Body of pancreas (tissue), 4 donors: ENCODE measurements around the gene CACNA1E. TPM values are rescaled to one million over a fixed set of nuclear protein-coding genes. Genes with fewer than 3 reads are reported as not detected.

Experiments
- ATAC-seq: fragments of 150-250 bp; one replicate; pipeline ENCODE4 v1.9.1; 2016
- DNase-seq, 4 donors: peaks; one replicate each; pipeline ENCODE4 v3.0.0-alpha.2; 2019
- H3K27ac ChIP-seq, 4 donors: fragments of 200-600 bp; sonication (generic); 1 replicate in 3 of 4; 2 replicates in 1 of 4; pipeline versions ENCODE4 v1.5.1 to v1.6.1; 2016 to 2019; ENCODE audit warnings: mild to moderate bottlenecking in 1 of 4, mixed read lengths in 1 of 4, moderate library complexity in 1 of 4
- H3K27me3 ChIP-seq, 2 donors: fragments of 200-600 bp; sonication (generic); one replicate each; pipeline ENCODE4 v1.6.0; 2016; ENCODE audit warnings: mild to moderate bottlenecking in 1 of 2
- H3K36me3 ChIP-seq, 2 donors: fragments of 200-600 bp; sonication (generic); replicated peaks in 1 of 2; 2 replicates each; pipeline ENCODE4 v1.5.1; 2016; ENCODE audit warnings: low read depth in 2 of 2; ENCODE audit not compliant: insufficient read depth in 1 of 2
- H3K4me1 ChIP-seq: fragments of 200-600 bp; sonication (generic); one replicate; pipeline ENCODE4 v1.6.0; 2016
- H3K4me3 ChIP-seq, 2 donors: fragments of 200-600 bp; sonication (generic); 1 replicate in 1 of 2; 2 replicates in 1 of 2; pipeline ENCODE4 v1.5.1; 2016 to 2019
- H3K9me3 ChIP-seq, 3 donors: fragments of 200-600 bp; sonication (generic); 1 replicate in 2 of 3; 2 replicates in 1 of 3; pipeline ENCODE4 v1.5.1; 2016
- POLR2A ChIP-seq, 3 donors: fragments of 450-650 bp; IDR thresholded peaks; one replicate each; pipeline ENCODE4 v1.6.1; 2016; ENCODE audit warnings: antibody characterized with exemption in 3 of 3, mild to moderate bottlenecking in 2 of 3
- WGBS, 2 donors: methylation state at CpG; one replicate each; pipeline ENCODE4 v1.1.5; 2017; 5-methylcytosine and 5-hydroxymethylcytosine counted together
- intact Hi-C: fragments of 100-400 bp; cut with DNase I; formaldehyde crosslinking; loops from one replicate; pipeline ENCODE4 v1.15.1; 2023
- total RNA-seq, 2 donors: library from RNA; depleted of rRNA; stranded (reverse); fragments of >200 nt; gene quantifications; one replicate each; pipeline ENCODE4 v1.1.0, GENCODE V29; 2016
- TF ChIP-seq, protein P1 (sequence below), 7 experiments: fragments of 450-650 bp in 4 of 7; fragments of 200-600 bp in 3 of 7; sonication (generic) in 3 of 7; IDR thresholded peaks; one replicate each; pipeline ENCODE4 v1.5.1; 2016 to 2019; ENCODE audit warnings: antibody characterized with exemption in 7 of 7

CACNA1E gene
- total RNA-seq, 2 donors from 2014 or later: 1.0 TPM; not detected in 1

DNA sequence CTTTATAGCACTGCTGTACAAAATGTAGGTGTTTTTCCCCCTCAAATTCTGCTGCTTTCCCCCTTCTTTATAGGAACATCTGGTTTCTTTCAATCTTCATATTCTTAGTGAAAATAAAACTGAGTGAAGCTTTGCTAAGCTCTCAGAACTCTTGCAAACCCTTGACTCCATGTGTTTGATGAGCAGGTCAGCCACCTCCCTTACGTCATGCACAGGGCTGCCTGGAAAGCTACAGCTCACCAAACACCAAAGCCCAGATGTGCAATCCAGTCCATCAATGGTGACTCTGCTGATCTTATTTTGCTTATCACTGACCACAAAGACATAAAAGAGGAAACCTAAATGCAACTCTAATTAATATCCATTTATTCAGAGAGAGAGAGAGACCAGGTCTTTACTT lies 5.5 kb downstream of the CACNA1E start:
- no peak for TF ChIP-seq POLR2A (IDR thresholded peaks at IDR 0.05)
- TF ChIP-seq, protein P1, sequence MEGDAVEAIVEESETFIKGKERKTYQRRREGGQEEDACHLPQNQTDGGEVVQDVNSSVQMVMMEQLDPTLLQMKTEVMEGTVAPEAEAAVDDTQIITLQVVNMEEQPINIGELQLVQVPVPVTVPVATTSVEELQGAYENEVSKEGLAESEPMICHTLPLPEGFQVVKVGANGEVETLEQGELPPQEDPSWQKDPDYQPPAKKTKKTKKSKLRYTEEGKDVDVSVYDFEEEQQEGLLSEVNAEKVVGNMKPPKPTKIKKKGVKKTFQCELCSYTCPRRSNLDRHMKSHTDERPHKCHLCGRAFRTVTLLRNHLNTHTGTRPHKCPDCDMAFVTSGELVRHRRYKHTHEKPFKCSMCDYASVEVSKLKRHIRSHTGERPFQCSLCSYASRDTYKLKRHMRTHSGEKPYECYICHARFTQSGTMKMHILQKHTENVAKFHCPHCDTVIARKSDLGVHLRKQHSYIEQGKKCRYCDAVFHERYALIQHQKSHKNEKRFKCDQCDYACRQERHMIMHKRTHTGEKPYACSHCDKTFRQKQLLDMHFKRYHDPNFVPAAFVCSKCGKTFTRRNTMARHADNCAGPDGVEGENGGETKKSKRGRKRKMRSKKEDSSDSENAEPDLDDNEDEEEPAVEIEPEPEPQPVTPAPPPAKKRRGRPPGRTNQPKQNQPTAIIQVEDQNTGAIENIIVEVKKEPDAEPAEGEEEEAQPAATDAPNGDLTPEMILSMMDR (IDR thresholded peaks at IDR 0.05): no peak
- WGBS, 2 donors: 73 to 79% methylated on average over 1 of the region's 1 CpG
- peaks cover 0 to 6% of the 10 kb centered on the region in 2 donors for H3K27me3 ChIP-seq
- ATAC-seq: no peak
- intact Hi-C loops: no loop called here
- no peak overlapping the region for H3K27ac ChIP-seq
- peaks cover 10% of the 10 kb centered on the region for H3K4me1 ChIP-seq
- no peak overlapping the region for H3K4me3 ChIP-seq
- H3K9me3 ChIP-seq: no peaks in the 10 kb centered on the region
- DNase-seq: no peak
- no peaks in the 10 kb centered on the region for H3K36me3 ChIP-seq

DNA sequence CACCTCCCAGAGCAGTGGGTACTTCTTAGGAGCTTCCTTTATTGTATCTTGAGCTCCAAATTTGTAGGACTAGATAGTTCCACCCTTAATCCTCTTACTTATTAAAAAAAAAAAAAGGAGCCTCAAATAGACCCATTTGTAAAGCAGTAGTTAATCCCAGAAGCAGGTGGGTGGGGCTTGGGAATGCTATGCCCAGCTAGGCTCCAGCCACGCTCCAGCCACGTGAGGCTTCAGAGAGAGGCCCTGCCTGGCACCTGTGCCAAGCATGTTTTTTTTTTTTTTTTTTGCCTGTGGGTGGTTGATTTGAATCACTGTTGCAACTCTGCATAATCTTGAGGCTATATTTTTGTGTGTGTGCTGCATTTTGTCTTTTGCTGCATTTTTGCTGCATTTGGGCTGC lies 7.0 kb downstream of the CACNA1E start:
- no peak overlapping the region for H3K27ac ChIP-seq
- no peaks in the 10 kb centered on the region for H3K9me3 ChIP-seq
- peaks cover 0 to 3% of the 10 kb centered on the region in 2 donors for H3K27me3 ChIP-seq
- intact Hi-C loops: no loop called here
- no peaks in the 10 kb centered on the region for H3K36me3 ChIP-seq
- no peak overlapping the region for H3K4me3 ChIP-seq
- 22 to 34% methylated on average over 2 of the region's 2 CpGs for WGBS, 2 donors
- ATAC-seq (no peak), DNase-seq (no peak)
- no peak for TF ChIP-seq POLR2A (IDR thresholded peaks at IDR 0.05)
- H3K4me1 ChIP-seq: peaks cover 10% of the 10 kb centered on the region

GRCh38 chr1:181490740-181491712 lies 7.7 kb downstream of the CACNA1E start:
- WGBS, 2 donors: 53 to 61% methylated on average over 8 of the region's 8 CpGs
- peaks cover 2% of the 10 kb centered on the region for H3K4me1 ChIP-seq
- no peaks in the 10 kb centered on the region for H3K27me3 ChIP-seq
- ATAC-seq (no peak), DNase-seq (peak in 1 of 4 donors; percentile 22)
- intact Hi-C loops: no loop called here
- no peak for TF ChIP-seq POLR2A (IDR thresholded peaks at IDR 0.05)
- TF ChIP-seq, protein P1 (IDR thresholded peaks at IDR 0.05): no peak
- H3K4me3 ChIP-seq: no peak overlapping the region
- H3K36me3 ChIP-seq: no peaks in the 10 kb centered on the region
- no peak overlapping the region for H3K27ac ChIP-seq
- no peaks in the 10 kb centered on the region for H3K9me3 ChIP-seq

- TF ChIP-seq, protein P1 (IDR thresholded peaks at IDR 0.05): no peak
- no peak for TF ChIP-seq POLR2A (IDR thresholded peaks at IDR 0.05)
- H3K27me3 ChIP-seq: no peaks in the 10 kb centered on the region
- H3K4me1 ChIP-seq: no peaks in the 10 kb centered on the region
- H3K27ac ChIP-seq: no peak overlapping the region
- WGBS, 2 donors: 25 to 35% methylated on average over 3 of the region's 3 CpGs
- DNase-seq (no peak), ATAC-seq (no peak)
- H3K9me3 ChIP-seq: no peaks in the 10 kb centered on the region
- H3K4me3 ChIP-seq: no peak overlapping the region
- intact Hi-C loops: no loop called here
- no peaks in the 10 kb centered on the region for H3K36me3 ChIP-seq
Observed at GRCh38 chr1:181493166-181493565, 9.8 kb downstream of the CACNA1E start.

DNA sequence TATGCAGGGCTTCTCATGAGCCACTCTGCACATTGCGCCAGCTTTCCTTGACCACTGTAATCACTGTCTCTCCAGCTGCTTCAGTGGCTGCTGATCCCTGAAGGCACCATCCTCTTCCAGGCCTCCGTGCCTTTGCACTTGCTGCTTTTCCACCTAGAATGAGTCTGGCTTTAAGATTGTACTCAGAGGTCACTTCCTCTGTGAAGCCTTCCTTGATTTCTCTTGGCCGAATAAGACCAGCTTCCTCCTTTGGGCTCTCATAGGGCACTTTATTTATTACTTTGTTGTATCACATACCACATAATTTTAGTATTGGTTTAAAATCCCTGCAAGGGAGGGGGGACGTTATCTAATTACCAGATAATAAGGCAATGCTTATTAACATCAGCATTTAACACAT lies 10.6 kb downstream of the CACNA1E start:
- Histone ChIP-seq H3K27me3 (no peaks in the 10 kb centered on the region), H3K9me3 (no peaks in the 10 kb centered on the region), H3K4me1 (no peaks in the 10 kb centered on the region), H3K4me3 (no peak overlapping the region), H3K27ac (no peak overlapping the region), H3K36me3 (no peaks in the 10 kb centered on the region)
- DNase-seq: no peak
- 61 to 67% methylated on average over 4 of the region's 4 CpGs for WGBS, 2 donors
- ATAC-seq: no peak
- intact Hi-C loops: no loop called here
- no peak for TF ChIP-seq POLR2A (IDR thresholded peaks at IDR 0.05)
- TF ChIP-seq, protein P1 (IDR thresholded peaks at IDR 0.05): no peak
